Erythroblast (primary cell): ENCODE measurements around the gene COPS7B.

ENCODE experiments used
- GATA1 ChIP-seq: IDR thresholded peaks from 2 replicates; pipeline ENCODE4 v1.6.1; 2011; ENCODE audit warnings: low read depth, mild to moderate bottlenecking, control low read depth, low read length, moderate library complexity
- POLR2A ChIP-seq: IDR thresholded peaks from 2 replicates; pipeline ENCODE4 v1.6.1; 2011; ENCODE audit warnings: mild to moderate bottlenecking, low read length

DNA sequence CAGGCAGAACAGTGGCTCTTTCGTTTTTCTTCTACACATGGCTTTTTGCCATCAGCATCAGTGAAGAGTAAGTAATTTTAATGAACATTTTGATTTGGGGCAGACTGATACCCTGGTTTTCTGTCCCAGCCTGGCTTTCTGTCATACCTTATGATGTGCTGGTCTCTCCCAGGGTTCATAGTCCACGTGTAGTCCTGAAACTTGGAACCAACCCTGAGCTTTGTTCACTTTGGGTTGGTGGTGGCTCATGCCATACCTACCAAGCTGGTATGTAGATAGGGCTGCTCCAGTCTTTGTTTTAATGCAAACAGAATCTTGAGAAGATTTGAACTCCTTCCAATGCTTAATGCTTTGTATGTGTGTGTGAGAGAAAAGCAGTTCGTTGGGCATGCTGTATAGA is 4.9 kb downstream of the COPS7B start:
- TF ChIP-seq POLR2A (no peak), GATA1 (no peak)
